Measurements from ENCODE around the gene EML4. TPM values are rescaled to one million over a fixed set of nuclear protein-coding genes. Genes with fewer than 3 reads are reported as not detected.

Gene EML4
- polyA plus RNA-seq, 1 of the 3 experiments (the other 2 are of a cell fraction): 35.0 TPM

DNA sequence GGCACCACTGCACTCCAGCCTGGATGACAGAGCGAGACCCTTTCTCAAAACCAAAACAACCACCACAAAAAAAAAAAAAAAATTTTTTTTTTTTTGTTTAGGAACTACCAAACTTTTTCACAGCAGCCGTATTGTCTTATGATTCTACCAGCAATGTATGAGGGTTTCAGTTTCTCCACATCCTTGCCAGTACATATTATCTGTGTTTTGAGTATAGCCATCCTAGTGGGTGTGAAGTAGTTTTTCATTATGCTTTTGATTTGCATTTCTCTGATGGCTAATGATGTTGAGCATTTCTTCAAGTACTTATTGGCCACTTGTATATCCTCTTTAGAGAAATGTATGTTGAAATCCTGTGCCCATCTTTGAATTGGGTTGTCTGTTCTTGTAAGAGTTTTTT, 140.2 kb downstream of the EML4 start:
- H3K4me3 ChIP-seq (ENCODE audit: low read depth in 2 of 2, low read length in 1 of 2): no peak overlapping the region
- no peaks in the 10 kb centered on the region for H3K9me2 ChIP-seq
- TF ChIP-seq, protein P1, sequence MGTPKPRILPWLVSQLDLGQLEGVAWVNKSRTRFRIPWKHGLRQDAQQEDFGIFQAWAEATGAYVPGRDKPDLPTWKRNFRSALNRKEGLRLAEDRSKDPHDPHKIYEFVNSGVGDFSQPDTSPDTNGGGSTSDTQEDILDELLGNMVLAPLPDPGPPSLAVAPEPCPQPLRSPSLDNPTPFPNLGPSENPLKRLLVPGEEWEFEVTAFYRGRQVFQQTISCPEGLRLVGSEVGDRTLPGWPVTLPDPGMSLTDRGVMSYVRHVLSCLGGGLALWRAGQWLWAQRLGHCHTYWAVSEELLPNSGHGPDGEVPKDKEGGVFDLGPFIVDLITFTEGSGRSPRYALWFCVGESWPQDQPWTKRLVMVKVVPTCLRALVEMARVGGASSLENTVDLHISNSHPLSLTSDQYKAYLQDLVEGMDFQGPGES (IDR thresholded peaks at IDR 0.05; ENCODE audit: low read depth, low read length): no peak
- TF ChIP-seq SIN3A (IDR thresholded peaks at IDR 0.05; ENCODE audit: borderline replicate concordance, low read depth, low read length) (no peak), EZH2phosphoT487 (IDR thresholded peaks at IDR 0.05; ENCODE audit: borderline replicate concordance, low read depth) (no peak), GABPA (IDR thresholded peaks at IDR 0.05; ENCODE audit: low read depth) (no peak), RXRA (IDR thresholded peaks at IDR 0.05; ENCODE audit: borderline replicate concordance, low read depth) (no peak), NRF1 (IDR thresholded peaks at IDR 0.05; ENCODE audit: low read depth, low read length) (no peak), MXI1 (IDR thresholded peaks at IDR 0.05; ENCODE audit: low read depth, low read length) (no peak)
- TF ChIP-seq, protein P2, sequence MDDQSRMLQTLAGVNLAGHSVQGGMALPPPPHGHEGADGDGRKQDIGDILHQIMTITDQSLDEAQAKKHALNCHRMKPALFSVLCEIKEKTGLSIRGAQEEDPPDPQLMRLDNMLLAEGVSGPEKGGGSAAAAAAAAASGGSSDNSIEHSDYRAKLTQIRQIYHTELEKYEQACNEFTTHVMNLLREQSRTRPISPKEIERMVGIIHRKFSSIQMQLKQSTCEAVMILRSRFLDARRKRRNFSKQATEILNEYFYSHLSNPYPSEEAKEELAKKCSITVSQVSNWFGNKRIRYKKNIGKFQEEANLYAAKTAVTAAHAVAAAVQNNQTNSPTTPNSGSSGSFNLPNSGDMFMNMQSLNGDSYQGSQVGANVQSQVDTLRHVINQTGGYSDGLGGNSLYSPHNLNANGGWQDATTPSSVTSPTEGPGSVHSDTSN (IDR thresholded peaks at IDR 0.05): no peak
- TF ChIP-seq, protein P3, sequence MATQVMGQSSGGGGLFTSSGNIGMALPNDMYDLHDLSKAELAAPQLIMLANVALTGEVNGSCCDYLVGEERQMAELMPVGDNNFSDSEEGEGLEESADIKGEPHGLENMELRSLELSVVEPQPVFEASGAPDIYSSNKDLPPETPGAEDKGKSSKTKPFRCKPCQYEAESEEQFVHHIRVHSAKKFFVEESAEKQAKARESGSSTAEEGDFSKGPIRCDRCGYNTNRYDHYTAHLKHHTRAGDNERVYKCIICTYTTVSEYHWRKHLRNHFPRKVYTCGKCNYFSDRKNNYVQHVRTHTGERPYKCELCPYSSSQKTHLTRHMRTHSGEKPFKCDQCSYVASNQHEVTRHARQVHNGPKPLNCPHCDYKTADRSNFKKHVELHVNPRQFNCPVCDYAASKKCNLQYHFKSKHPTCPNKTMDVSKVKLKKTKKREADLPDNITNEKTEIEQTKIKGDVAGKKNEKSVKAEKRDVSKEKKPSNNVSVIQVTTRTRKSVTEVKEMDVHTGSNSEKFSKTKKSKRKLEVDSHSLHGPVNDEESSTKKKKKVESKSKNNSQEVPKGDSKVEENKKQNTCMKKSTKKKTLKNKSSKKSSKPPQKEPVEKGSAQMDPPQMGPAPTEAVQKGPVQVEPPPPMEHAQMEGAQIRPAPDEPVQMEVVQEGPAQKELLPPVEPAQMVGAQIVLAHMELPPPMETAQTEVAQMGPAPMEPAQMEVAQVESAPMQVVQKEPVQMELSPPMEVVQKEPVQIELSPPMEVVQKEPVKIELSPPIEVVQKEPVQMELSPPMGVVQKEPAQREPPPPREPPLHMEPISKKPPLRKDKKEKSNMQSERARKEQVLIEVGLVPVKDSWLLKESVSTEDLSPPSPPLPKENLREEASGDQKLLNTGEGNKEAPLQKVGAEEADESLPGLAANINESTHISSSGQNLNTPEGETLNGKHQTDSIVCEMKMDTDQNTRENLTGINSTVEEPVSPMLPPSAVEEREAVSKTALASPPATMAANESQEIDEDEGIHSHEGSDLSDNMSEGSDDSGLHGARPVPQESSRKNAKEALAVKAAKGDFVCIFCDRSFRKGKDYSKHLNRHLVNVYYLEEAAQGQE (IDR thresholded peaks at IDR 0.05; ENCODE audit: low read depth, low read length): no peak
- TF ChIP-seq, protein P4, sequence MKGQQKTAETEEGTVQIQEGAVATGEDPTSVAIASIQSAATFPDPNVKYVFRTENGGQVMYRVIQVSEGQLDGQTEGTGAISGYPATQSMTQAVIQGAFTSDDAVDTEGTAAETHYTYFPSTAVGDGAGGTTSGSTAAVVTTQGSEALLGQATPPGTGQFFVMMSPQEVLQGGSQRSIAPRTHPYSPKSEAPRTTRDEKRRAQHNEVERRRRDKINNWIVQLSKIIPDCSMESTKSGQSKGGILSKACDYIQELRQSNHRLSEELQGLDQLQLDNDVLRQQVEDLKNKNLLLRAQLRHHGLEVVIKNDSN (IDR thresholded peaks at IDR 0.05; ENCODE audit: borderline replicate concordance, low read depth): no peak
- H3F3A ChIP-seq (replicated peaks; ENCODE audit: insufficient read depth): peaks cover 9% of the 10 kb centered on the region
- ChIA-PET POLR2A (no interaction called here), CTCF (interaction anchor here (0.7 to 2.1 kb wide), 3 partner anchors 11 to 19 kb away, joined by 3 to 10 read pairs (median 3); no protein-coding TSS in a partner anchor)
- H3K27ac ChIP-seq (ENCODE audit: low read depth in 2 of 2, low read length in 1 of 2): no peak overlapping the region
- H3K79me2 ChIP-seq (ENCODE audit: insufficient read depth): no peaks in the 10 kb centered on the region
- DNase-seq: no peak
- 96% methylated on average over 2 of the region's 2 CpGs for WGBS (ENCODE audit: low lambda C conversion rate)
- peaks cover 0 to 4% of the 10 kb centered on the region in 2 experiments; a peak in 1 of 4 replicates for H3K4me1 ChIP-seq (ENCODE audit: control insufficient read depth in 1 of 2, insufficient read depth in 2 of 2, low read depth in 1 of 2, low read length in 1 of 2)
- H3K9ac ChIP-seq: no peak overlapping the region
- no peak overlapping the region for H3K4me2 ChIP-seq
- peaks cover 27 to 40% of the 10 kb centered on the region in 2 experiments for H3K36me3 ChIP-seq (replicated peaks in 1 of 2; ENCODE audit: control insufficient read depth in 1 of 2, insufficient read depth in 2 of 2, low read length in 1 of 2)
- no peaks in the 10 kb centered on the region for H3K9me3 ChIP-seq
- no peaks in the 10 kb centered on the region for H4K20me1 ChIP-seq (ENCODE audit: insufficient read depth)
- H3K27me3 ChIP-seq (ENCODE audit: insufficient read depth): no peaks in the 10 kb centered on the region
- no peak overlapping the region for H2AFZ ChIP-seq (ENCODE audit: low read depth)

All from SK-N-SH (cell line).